Astrocyte of the cerebellum (primary cell): ENCODE data around the gene PGBD5.

Source experiments
- DNase-seq: peaks from one replicate; pipeline ENCODE4 v3.0.0-alpha.2; 2011; ENCODE audit warnings: low read depth
- H3K4me3 ChIP-seq: 2 replicates; pipeline ENCODE4 v1.5.1; 2011; ENCODE audit warnings: mild to moderate bottlenecking, low read depth, low read length, moderate library complexity
- CTCF ChIP-seq: IDR thresholded peaks from 2 replicates; pipeline ENCODE4 v1.5.1; 2012; ENCODE audit warnings: low read length, low read depth, moderate library complexity, mild to moderate bottlenecking; ENCODE audit errors: missing control alignments
- in situ Hi-C: cut with HindIII; loops from 2 replicates; pipeline ENCODE4 v1.10.0; 2017; ENCODE audit warnings: low sequenced_read_pairs

PGBD5 gene

GRCh38 chr1:230301822-230302221 is 124.3 kb downstream of the PGBD5 start:
- no peak for TF ChIP-seq CTCF
- in situ Hi-C loops: no loop called here
- no peak for DNase-seq
- H3K4me3 ChIP-seq: no peak overlapping the region

GRCh38 chr1:230301322-230301721 is 124.8 kb downstream of the PGBD5 start:
- no peak for TF ChIP-seq CTCF
- no peak overlapping the region for H3K4me3 ChIP-seq
- no peak for DNase-seq
- in situ Hi-C loops: no loop called here

- H3K4me3 ChIP-seq: no peak overlapping the region
- in situ Hi-C loops: no loop called here
Measured at GRCh38 chr1:230300322-230301301, 125.5 kb downstream of the PGBD5 start.

GRCh38 chr1:230299191-230300006 is 126.7 kb downstream of the PGBD5 start:
- no peak overlapping the region for H3K4me3 ChIP-seq
- in situ Hi-C loops: no loop called here
- no peak for TF ChIP-seq CTCF
- DNase-seq: no peak

More at GRCh38 chr1:230300322-230301301, 125.5 kb downstream of the PGBD5 start:
- TF ChIP-seq CTCF: no peak
- no peak for DNase-seq

- H3K4me3 ChIP-seq: no peak overlapping the region
- in situ Hi-C loops: no loop called here
- DNase-seq: no peak
- no peak for TF ChIP-seq CTCF
Measured at GRCh38 chr1:230295367-230295766, 130.8 kb downstream of the PGBD5 start.

GRCh38 chr1:230293390-230293700 is 132.8 kb downstream of the PGBD5 start:
- in situ Hi-C loops: no loop called here
- H3K4me3 ChIP-seq: no peak overlapping the region
- TF ChIP-seq CTCF: no peak

More at GRCh38 chr1:230293390-230293700, 132.8 kb downstream of the PGBD5 start:
- DNase-seq: no peak
